HG02870 (cell line): ENCODE data around the gene SLPI.

Experiments
- ATAC-seq: cut with Tn5 transposase; IDR thresholded peaks from one replicate; pipeline ENCODE4 v1.9.1; 2021; ENCODE audit warnings: mild to moderate bottlenecking, moderate library complexity; ENCODE audit not compliant: unreplicated experiment

SLPI gene

DNA sequence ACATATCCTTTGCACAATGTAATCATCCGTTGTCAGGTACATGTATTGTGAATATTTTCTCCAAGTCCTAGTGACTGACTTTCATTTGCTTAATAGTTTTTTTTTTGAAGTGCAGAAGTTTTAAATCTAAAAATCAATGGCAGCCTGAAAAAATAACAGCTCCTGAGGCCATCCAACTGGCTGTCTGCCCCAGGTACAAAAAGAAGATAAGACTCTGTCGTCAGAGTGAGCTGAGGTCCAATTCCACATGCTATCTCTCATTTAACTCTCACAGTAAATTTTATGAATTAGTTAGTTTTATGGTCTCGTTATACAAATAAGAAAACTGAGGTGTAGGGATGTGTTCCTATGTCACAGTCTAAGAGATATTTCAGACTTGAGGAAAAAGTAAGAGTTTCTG lies 21.0 kb upstream of the SLPI start:
- ATAC-seq: no peak

DNA sequence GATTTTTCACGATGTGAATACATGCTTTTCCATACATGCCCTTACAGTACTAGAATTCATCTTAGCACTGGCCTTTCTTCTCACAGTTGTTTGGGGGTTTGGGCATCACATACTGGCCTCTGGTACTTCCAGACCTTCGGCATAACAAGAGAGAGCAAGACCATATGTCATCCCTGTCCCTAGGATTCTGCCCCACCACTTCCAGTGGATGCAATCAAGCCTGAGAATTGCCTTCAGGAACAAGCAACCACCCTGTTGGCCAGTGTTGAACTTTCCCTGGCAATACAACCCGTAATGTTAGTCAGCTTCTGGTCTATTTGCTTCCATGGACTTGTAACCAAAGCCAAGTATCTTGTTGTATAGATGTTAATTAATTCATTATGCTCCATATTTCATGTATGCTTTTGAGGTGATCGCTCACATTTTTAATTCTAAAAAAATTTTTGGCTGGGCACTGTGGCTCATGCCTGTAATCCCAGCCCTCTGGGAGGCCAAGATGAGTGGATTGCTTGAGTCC lies 15.4 kb upstream of the SLPI start:
- ATAC-seq: no peak

DNA sequence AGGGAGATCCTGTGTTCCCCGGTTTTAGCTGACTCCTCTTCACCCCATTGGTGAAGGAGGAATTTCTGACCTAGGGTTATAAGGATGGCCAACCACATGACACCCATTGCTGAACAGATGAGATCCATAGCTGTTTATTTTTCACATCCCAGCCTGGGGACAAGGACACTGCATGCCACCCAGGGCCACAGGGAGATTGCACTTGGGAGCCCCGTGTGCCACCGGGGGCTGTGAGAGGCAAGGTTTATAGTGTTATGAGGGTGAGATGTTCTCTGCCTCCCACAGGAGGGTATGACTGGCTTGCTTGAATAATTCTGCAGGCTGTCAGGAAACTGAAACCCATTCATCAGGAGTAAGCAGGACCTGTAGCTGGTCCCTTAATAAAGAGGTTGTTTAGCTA lies 14.7 kb upstream of the SLPI start:
- no peak for ATAC-seq

DNA sequence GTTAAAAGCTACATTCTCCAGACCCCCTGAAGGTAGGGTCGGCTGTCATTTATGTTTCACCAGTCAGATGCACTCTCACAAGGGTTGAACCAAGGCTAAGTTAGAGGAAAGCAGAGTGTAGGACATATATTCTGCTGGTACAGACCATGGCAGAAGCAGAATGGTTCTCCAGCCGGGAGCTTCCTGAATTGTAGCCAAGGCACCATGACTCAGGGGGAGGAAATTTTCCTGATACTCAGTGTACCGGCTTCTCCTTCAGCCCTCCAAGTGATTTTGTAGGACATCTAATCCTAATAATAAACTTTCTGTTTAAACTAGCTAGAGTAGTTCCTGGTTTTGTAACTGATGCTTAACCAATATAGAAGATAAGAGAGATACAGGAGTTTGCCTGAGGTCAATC lies 14.2 kb upstream of the SLPI start:
- no peak for ATAC-seq

DNA sequence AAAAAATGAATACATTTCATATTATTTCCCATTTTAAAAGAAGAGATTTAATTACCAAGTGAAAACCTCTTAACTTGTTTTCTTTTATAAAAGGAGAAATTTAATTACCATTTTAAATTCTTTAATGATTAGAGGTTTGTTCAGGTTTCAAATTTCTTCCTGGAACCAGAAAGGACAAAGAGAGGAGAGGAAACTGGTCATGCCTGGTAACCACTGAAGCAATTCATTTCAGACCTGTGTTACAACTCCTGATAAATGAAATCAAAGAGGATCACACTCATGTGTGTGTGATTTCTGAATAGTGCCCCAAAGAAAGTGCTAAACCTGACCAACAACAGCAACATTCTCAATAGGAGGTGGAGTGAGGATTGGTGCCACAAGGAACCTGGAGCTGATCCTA lies 12.6 kb upstream of the SLPI start:
- ATAC-seq: no peak

DNA sequence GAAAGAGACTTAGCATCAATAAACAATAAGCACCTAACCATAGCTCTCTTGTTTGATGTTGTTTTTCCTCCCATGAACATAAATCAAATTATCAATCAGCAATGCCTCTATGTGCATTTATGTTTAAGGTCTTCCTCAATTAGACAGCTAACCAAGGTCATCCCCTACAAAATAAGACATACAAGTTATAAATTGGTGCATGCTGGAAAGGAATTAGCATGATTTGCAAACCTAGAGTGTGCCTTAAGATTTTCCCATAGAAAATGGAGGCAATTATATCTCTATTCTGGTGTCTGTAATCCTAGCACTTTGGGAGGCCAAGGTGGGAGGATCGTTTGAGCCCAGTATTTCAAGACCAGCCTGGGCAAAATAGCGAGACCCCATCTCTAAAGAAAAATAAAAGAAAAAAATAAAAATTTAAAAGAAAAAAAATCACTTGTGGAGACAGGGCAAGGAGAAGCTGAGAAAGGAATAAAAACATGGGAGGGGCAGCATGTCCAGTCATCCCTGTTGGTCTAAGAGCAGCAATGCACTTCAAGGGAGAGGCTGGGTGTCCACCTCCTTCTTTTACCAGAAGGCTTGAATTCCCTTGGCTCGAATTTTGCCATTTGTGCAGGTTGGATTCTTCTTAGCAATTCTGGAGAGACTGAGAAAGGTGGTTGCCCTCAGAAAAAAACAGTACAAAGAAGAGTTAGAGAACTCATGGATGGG lies 9.3 kb upstream of the SLPI start:
- no peak for ATAC-seq

DNA sequence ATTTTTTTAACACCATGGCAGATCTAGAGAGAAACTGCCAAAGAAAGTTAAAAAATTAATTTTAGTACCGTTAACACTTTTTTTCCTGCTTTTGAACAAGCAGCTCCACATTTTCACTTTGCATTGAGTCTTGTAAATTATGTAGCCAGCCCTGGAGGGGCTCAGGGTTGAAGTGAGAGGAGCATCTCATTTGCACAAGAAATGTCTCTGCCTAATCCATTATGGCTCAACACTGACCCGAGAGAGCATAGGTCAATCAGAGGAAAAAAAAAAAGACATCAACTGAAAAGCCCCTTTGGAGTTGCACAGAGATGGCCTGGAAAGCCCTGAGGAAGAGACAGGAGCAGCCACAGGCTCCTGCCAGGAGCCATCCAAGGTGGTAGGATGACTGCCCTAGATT lies 4.3 kb upstream of the SLPI start:
- ATAC-seq: no peak

DNA sequence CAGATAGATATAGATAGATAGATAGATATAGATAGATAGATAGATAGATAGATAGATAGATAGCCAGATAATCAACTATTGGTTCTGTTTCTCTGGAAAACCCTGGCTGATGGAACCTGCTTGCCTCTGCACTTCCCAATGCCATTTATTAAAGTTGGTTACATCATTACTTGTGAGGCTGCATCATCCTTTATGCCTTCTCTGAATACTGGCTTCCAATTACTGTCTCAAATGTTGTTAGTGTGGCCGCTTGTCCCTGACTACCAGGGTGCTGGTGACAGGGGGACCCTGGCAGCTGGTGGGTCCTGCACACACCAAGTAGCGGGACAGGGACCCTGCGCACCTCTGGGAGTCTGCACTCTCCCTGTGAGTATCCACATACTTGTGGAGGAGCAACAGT lies 3.9 kb upstream of the SLPI start:
- ATAC-seq: no peak

DNA sequence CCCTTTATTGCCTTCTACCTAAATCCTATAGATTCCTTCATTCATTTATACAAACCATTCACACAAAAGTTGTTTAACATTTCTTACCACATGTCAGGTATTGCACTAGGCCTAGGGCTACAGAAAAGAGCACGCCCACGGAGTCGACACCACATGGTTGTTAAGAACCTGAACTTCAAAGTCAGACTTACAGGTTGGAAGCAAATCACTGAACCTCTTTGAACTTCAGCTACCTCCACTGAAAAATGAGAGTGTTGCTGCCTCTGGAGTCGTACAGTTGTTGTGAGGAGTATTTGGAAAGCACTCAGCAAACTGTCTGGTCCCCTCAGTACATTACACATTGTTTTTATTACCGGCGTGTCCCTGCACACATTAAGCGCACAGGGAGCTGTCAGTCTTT lies 3.3 kb upstream of the SLPI start:
- ATAC-seq: no peak

DNA sequence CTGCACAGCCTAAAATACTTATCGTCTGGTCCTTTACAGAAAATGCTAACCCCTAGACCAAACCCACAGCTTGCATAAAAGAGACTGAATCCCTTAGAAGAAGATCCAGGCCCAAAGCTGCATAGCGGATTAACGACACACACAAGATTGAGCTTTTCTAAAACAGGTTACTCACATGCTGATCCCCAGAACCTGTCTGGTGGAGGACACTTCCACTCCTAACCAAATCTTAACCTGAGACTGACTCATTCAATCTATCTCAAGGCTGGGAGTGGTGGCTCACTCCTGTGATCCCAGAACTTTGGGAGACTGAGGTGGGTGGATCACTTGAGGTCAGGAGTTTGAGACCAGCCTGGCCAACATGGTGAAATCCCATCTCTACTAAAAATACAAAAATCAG lies 2.8 kb upstream of the SLPI start:
- no peak for ATAC-seq

DNA sequence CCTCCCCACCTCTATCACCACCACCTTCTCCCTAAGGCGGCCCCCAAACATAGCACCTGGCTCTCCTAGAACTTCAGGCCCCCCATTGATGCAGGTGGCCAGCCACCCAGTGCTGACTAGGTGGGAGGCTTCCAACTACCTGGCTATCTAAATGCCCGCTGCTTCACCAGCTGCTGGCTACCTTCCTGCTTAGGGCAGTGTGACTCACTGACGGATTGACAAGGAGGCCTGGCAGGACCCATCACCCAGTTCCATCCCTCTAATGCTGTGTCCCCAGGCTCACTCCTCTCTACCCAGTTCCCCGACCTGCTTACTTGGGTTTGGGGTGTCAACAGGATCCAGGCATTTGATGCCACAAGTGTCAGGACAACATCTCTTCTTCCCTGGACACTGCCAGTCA lies 1.1 kb downstream of the SLPI start:
- no peak for ATAC-seq

DNA sequence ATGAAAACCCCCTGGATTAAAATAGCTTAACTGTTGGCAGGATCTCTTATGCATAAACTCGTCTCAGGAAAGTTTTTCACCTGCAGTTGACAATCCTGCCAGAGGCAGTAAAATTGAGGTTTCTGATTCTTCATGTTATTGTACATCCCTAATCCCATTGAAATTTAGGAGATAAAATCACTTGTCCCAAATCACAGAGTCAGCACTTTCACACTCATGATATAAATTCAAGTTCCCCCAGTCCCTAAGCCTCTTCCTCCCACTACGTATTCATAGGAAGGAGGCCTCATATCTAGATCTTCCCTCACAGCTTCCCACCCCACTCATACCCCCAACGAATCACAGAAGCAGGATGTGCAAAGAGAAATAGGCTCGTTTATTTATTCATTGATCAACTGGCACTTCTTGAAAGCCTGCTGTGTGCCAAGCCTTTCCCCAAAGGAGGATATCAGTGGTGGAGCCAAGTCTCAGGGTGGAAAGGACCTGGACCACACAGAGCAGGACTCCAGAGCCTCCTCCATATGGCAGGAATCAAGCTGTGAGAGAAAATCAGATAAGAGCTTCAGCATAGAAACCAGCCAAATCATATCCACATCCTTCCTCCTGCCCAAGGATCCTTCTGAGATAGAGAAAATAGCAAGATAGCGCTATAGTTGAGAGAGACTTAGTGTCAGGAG lies 2.3 kb downstream of the SLPI start:
- ATAC-seq: no peak

DNA sequence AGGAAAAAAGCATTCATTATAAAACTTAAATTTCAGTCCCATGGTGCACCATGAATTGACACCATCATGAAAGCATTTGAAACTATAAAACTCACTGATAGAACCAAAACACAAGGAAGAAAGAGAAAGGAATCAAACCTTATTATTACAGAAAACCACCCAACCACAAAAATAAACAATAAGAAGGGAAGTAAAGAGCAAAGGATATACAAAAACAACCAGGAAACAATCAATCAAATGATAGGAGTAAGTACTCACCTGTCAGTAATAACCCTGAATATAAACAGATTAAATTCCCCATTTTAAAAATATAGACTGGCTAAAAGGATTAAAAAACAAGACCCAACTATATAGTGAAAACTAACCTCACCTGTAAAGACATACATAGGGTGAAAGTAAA lies 5.8 kb downstream of the SLPI start:
- no peak for ATAC-seq

DNA sequence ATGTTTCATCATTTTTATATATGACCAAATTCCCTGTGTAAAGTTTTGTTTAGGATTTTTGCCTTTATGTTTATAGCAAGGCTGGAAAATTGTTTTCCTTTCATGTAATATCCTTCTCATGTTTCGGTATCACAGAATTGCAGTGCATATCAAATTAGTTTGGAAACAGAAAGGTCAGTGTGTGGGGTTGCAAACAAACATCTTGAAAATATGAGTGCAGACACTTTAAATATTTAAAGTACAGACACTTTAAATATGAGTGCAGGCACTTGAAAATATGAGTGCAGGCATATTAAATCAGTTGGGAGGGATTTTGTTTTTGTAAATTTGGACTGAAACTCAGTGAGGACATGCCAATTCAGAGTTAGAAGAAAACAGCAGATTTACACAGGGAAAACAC lies 6.5 kb downstream of the SLPI start:
- ATAC-seq: no peak

DNA sequence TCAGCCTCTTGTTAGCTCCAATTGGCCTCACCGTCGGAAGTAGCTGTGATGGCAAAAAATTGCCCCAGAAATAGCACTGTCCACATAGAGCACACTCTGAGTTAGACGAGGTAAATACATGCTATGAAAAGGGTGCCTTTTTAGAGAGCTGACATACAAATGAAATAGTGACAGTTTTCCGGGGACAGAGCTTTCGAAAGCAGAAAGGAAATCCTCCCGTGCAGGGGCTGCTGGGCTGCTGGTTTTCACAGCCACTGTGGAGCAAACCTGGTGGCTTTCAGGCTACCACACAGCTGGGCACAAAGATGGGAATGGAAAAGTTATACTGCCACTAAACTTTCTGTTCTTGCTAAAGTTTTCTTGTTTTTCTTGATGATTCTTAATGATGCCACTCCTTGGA lies 8.3 kb downstream of the SLPI start:
- ATAC-seq: no peak

DNA sequence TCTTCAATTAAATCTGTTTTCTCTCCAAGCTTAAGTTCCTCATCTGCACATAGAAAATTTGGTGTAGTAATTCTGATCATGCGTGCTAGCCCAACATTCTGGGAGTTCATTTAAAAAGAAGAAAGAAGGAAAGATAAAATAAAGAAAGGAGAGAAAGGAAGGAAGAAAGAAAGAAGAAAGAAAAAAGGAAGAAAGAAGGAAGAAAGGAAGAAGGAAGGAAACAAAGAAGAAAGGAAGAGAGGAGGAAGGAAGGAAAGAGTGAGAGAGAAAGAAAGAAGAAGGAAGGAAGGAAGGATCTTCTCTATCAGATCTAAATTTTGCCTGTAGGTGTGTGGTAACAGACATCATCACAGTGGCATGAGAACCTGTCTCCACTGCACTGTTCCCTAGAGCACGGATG lies 16.2 kb downstream of the SLPI start:
- no peak for ATAC-seq

DNA sequence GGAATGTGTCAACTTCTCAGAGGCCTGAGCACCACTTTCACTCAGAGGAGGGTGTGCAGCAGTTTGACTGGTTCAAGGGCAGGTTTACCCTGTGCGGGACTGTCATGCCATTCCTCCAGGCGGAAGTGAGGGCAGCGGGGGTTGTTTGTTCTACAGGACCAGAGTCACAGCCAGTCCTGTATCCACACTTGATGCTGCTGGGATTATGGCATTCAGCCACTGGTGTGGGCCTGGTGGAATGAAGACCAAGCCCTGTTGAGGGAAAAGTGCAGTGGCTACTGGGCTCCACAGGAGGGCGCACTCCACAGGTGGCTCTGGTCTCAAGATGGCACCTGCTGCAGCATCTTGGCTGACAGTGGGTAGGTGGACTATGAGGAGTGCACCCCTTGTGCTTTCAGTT lies 18.4 kb downstream of the SLPI start:
- no peak for ATAC-seq

DNA sequence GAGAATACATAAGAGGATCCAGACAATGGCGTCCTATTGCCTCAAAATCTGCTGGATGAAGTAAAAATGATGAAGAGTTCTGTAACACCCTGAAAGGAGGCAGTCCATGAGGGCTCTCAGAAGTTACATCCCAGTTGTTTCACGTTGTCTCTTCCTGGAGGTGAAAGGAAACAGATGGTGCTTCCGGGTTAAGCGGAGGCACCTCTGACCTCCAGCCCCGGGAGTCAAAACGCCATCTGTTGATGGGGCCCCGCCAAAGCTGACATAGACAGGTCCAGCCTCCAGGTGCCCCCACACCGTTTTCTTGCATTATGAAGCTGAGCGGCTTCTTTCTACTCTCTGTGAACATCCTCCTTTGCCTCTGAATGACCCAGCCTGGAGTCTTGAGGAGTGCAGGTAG lies 23.7 kb downstream of the SLPI start:
- no peak for ATAC-seq

DNA sequence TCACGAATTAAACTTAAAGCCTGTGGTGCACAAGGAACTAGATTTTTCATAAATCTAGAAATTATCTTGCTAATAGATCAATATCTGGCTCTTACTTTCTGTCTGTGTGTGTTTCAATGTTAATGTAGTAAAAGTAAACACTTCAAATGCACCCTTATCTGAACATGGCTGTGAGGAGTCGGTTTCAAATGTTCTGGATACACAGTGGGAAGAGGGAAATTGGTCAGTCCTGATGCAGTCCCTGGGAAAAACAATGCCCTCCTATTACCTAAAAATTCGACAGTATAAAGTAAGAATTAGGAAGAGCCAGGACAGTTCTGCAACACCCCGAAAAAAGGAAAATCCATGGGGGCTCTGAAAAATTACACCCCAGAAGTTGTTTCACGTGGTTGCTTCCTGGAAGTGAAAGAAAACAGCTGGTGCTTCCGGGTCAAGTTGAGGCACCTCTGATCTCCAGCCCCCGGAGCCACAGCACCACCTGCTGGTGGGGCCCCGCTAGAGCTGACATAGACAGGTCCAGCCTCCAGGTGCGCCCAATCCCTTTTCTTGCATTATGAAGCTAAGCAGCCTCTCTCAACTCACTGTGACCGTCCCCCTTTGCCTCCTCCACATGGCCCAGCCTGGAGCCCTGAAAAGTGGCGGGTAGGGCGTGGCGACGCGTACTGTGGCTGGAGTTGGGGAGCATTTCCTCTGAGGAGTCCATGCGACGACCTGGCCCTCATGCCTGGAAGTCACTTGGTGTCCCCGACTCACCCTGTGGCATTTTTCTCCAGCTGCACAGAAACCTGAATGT lies 24.9 kb downstream of the SLPI start:
- ATAC-seq: no peak

DNA sequence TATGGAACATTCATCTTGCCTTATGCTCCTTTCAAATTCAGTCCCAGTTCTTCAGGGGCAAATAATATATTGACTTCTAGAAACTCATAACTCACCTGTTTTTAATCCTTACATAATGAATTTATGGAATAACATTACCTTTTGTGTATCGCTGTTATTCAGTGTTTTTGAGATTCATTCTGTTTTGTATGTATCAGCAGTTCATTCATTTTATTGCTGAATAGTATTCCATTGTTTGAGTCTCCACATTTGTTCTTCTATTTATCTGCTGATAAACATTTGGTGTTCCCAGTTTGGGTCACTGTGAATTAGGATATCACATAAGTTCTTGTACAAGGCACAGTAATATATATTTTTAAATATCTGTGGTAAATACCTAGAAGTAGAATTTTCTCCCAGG lies 28.1 kb downstream of the SLPI start:
- no peak for ATAC-seq

DNA sequence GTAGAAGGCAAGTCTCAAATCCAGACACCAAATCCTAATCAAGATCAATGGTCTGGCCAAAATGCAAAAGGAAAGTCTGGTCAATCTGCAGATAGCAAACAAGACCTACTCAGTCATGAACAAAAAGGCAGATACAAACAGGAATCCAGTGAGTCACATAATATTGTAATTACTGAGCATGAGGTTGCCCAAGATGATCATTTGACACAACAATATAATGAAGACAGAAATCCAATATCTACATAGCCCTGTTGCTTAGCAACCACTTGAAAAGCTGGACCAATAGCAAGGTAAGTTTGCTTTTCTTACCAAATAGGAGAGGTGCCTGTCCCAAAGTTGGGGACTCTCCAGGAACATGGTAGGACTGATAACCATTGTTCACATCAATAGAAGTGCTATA lies 31.2 kb downstream of the SLPI start:
- no peak for ATAC-seq

DNA sequence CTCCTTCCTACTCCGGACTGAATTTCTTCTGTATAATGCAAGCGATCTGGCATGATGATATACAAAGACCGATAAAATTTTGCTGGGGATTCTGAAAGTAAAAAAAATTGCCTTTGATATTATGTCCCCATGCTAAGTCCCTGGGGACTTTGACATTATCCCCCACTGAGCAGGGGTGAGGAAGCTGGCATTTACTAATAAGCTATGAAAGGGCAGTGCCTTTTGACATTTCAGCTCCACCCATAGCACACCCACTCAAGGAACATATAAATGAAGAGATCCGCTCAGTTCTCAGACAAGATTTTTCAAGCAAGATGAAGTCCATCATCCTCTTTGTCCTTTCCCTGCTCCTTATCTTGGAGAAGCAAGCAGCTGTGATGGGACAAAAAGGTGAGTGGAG lies 33.3 kb downstream of the SLPI start, which contains the start of gene SEMG2:
TSS of gene SEMG2 (plus strand) at position 298 of the 400 bp plus-strand sequence. CDS start at position 315, 17 bp downstream.
- ATAC-seq: no peak
